Measurements from ENCODE around the gene CDK19. TPM values are rescaled to one million over a fixed set of nuclear protein-coding genes. Genes with fewer than 3 reads are reported as not detected.

CDK19 gene
- polyA plus RNA-seq, 1 of the 3 experiments (the other 2 are of a cell fraction) = 6.5 TPM

DNA sequence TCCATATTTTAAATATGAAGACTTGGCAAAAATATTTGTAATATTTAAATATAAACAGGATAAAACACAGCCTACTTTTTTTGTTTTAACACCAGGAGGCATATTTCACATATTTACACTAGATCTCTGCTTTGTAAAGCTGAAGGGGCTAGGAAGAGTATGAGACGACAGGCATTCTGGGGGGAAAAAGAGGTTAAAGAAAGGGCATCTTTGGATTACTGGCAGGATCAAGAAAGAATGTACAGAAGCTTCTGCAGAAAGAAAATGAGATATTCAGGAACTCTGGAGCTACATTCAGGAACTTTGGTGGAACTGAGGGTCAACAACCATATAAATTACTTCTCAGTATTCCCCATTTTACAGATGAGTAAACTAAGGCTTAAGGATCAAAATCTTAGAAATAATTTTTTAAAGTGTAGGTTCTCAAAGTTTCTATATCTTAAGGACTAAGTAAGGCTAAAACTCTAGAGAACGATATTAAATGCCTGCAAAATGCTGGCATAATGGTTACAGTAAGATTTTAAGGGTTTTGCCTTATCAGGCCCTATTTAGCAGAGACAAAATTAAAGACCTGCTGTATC is 156.5 kb downstream of the CDK19 start:
- no peak overlapping the region for H3K9ac ChIP-seq
- H3K4me3 ChIP-seq (ENCODE audit: low read depth in 2 of 2, low read length in 1 of 2) = no peak overlapping the region
- DNase-seq = no peak
- no peaks in the 10 kb centered on the region for H4K20me1 ChIP-seq (ENCODE audit: insufficient read depth)
- H3F3A ChIP-seq (replicated peaks; ENCODE audit: insufficient read depth) = peaks cover 15% of the 10 kb centered on the region
- H3K27me3 ChIP-seq (ENCODE audit: insufficient read depth) = no peaks in the 10 kb centered on the region
- no peak overlapping the region for H2AFZ ChIP-seq (ENCODE audit: low read depth)
- H3K36me3 ChIP-seq (replicated peaks in 1 of 2; ENCODE audit: control insufficient read depth in 1 of 2, insufficient read depth in 2 of 2, low read length in 1 of 2) = no peaks in the 10 kb centered on the region
- H3K27ac ChIP-seq (ENCODE audit: low read depth in 2 of 2, low read length in 1 of 2) = no peak overlapping the region
- H3K9me3 ChIP-seq = no peaks in the 10 kb centered on the region
- H3K4me2 ChIP-seq = no peak overlapping the region
- peaks cover under 1 to 5% of the 10 kb centered on the region in 2 experiments; a peak in 2 of 4 replicates for H3K4me1 ChIP-seq (ENCODE audit: control insufficient read depth in 1 of 2, insufficient read depth in 2 of 2, low read depth in 1 of 2, low read length in 1 of 2)
- ChIA-PET CTCF (interaction anchor here (1.2 to 1.6 kb wide), 3 partner anchors 11 to 41 kb away, joined by 3 to 6 read pairs (median 3); no protein-coding TSS in a partner anchor), POLR2A (no interaction called here)
- no peaks in the 10 kb centered on the region for H3K9me2 ChIP-seq
- WGBS (ENCODE audit: low lambda C conversion rate) = 75% methylated on average over 2 of the region's 2 CpGs
- TF ChIP-seq, protein P1, sequence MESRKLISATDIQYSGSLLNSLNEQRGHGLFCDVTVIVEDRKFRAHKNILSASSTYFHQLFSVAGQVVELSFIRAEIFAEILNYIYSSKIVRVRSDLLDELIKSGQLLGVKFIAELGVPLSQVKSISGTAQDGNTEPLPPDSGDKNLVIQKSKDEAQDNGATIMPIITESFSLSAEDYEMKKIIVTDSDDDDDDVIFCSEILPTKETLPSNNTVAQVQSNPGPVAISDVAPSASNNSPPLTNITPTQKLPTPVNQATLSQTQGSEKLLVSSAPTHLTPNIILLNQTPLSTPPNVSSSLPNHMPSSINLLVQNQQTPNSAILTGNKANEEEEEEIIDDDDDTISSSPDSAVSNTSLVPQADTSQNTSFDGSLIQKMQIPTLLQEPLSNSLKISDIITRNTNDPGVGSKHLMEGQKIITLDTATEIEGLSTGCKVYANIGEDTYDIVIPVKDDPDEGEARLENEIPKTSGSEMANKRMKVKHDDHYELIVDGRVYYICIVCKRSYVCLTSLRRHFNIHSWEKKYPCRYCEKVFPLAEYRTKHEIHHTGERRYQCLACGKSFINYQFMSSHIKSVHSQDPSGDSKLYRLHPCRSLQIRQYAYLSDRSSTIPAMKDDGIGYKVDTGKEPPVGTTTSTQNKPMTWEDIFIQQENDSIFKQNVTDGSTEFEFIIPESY (IDR thresholded peaks at IDR 0.05; ENCODE audit: borderline replicate concordance, low read depth) = no peak
- TF ChIP-seq TCF12 (IDR thresholded peaks at IDR 0.05) = no peak
- TF ChIP-seq YY1 (IDR thresholded peaks at IDR 0.05; ENCODE audit: low read depth) = no peak
- no peak for TF ChIP-seq MAX (IDR thresholded peaks at IDR 0.05; ENCODE audit: low read depth)
- no peaks in the 10 kb centered on the region for H3K79me2 ChIP-seq (ENCODE audit: insufficient read depth)

GRCh38 chr6:110656492-110656891 is 158.8 kb downstream of the CDK19 start:
- no peaks in the 10 kb centered on the region for H3K36me3 ChIP-seq (replicated peaks in 1 of 2; ENCODE audit: control insufficient read depth in 1 of 2, insufficient read depth in 2 of 2, low read length in 1 of 2)
- no peak overlapping the region for H3K4me2 ChIP-seq
- H3K27me3 ChIP-seq (ENCODE audit: insufficient read depth) = no peaks in the 10 kb centered on the region
- H2AFZ ChIP-seq (ENCODE audit: low read depth) = no peak overlapping the region
- ChIA-PET CTCF (interaction anchor here (0.9 to 1.4 kb wide), 2 partner anchors 14 to 128 kb away, joined by 3 to 4 read pairs; no protein-coding TSS in a partner anchor), POLR2A (no interaction called here)
- H3F3A ChIP-seq (replicated peaks; ENCODE audit: insufficient read depth) = peaks cover 10% of the 10 kb centered on the region
- H3K9me3 ChIP-seq = no peaks in the 10 kb centered on the region
- no peaks in the 10 kb centered on the region for H3K9me2 ChIP-seq
- H3K27ac ChIP-seq (ENCODE audit: low read depth in 2 of 2, low read length in 1 of 2) = no peak overlapping the region
- H4K20me1 ChIP-seq (ENCODE audit: insufficient read depth) = no peaks in the 10 kb centered on the region
- H3K9ac ChIP-seq = no peak overlapping the region
- 99% methylated on average over 3 of the region's 3 CpGs for WGBS (ENCODE audit: low lambda C conversion rate)
- no peak for DNase-seq
- H3K4me3 ChIP-seq (ENCODE audit: low read depth in 2 of 2, low read length in 1 of 2) = no peak overlapping the region
- H3K4me1 ChIP-seq (ENCODE audit: control insufficient read depth in 1 of 2, insufficient read depth in 2 of 2, low read depth in 1 of 2, low read length in 1 of 2) = peaks cover 0 to 6% of the 10 kb centered on the region in 2 experiments; a peak in 1 of 4 replicates
- H3K79me2 ChIP-seq (ENCODE audit: insufficient read depth) = no peaks in the 10 kb centered on the region
- TF ChIP-seq RAD21 (IDR thresholded peaks at IDR 0.05; ENCODE audit: low read length) (no peak), JUND (IDR thresholded peaks at IDR 0.05) (no peak), CHD2 (IDR thresholded peaks at IDR 0.05; ENCODE audit: low read length, partially characterized antibody) (no peak), RXRA (IDR thresholded peaks at IDR 0.05; ENCODE audit: borderline replicate concordance, low read depth) (no peak), SMC3 (IDR thresholded peaks at IDR 0.05; ENCODE audit: low read depth, low read length) (no peak), USF2 (IDR thresholded peaks at IDR 0.05; ENCODE audit: borderline replicate concordance, low read depth, low read length) (no peak), FOXM1 (IDR thresholded peaks at IDR 0.05; ENCODE audit: low read depth) (no peak), IRF3 (IDR thresholded peaks at IDR 0.05; ENCODE audit: low read depth, low read length) (no peak), POLR2AphosphoS5 (IDR thresholded peaks at IDR 0.05; ENCODE audit: low read depth, low read length) (no peak), RFX5 (IDR thresholded peaks at IDR 0.05; ENCODE audit: low read length) (no peak), USF1 (IDR thresholded peaks at IDR 0.05; ENCODE audit: borderline replicate concordance, low read depth) (no peak), GATA2 (CRISPR knock-in tag; IDR thresholded peaks at IDR 0.05) (no peak), SIN3A (IDR thresholded peaks at IDR 0.05; ENCODE audit: borderline replicate concordance, low read depth, low read length) (no peak), ELF1 (IDR thresholded peaks at IDR 0.05) (no peak), TAF1 (IDR thresholded peaks at IDR 0.05; ENCODE audit: borderline replicate concordance, low read depth, low read length) (no peak)
- TF ChIP-seq, protein P1 (IDR thresholded peaks at IDR 0.05; ENCODE audit: borderline replicate concordance, low read depth) = no peak
- TF ChIP-seq, protein P2, sequence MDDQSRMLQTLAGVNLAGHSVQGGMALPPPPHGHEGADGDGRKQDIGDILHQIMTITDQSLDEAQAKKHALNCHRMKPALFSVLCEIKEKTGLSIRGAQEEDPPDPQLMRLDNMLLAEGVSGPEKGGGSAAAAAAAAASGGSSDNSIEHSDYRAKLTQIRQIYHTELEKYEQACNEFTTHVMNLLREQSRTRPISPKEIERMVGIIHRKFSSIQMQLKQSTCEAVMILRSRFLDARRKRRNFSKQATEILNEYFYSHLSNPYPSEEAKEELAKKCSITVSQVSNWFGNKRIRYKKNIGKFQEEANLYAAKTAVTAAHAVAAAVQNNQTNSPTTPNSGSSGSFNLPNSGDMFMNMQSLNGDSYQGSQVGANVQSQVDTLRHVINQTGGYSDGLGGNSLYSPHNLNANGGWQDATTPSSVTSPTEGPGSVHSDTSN (IDR thresholded peaks at IDR 0.05) = no peak

All from SK-N-SH (cell line).